ENCODE data around the gene CDK11A.

GRCh38 chr1:1755852-1756251 lies 31.7 kb upstream of the CDK11A start:
- no peak for TF ChIP-seq EZH2 (IDR thresholded peaks at IDR 0.05; ENCODE audit: low read length)
- no peak for TF ChIP-seq CTCF (optimal IDR thresholded peaks at IDR 0.05 in 1 of 3, IDR thresholded peaks at IDR 0.05 in 1 of 3, conservative IDR thresholded peaks at IDR 0.05 in 1 of 3; ENCODE audit: extremely low read depth in 1 of 3, insufficient read depth in 2 of 3, low read length in 3 of 3)
